Left kidney (tissue), 8 donors: ENCODE data around the gene FAM83C. TPM values are rescaled to one million over a fixed set of nuclear protein-coding genes. Genes with fewer than 3 reads are reported as not detected.

ENCODE experiments used
- DNase-seq: peaks from one replicate; pipeline ENCODE4 v3.0.0-alpha.2; 2013
- long read RNA-seq, 8 donors: transcript quantifications; one replicate each; lab custom pipeline, GENCODE V29; 2026
- polyA plus RNA-seq: library from polyadenylated mRNA; unstranded; fragments of 120-200 nt; gene quantifications from one replicate; pipeline ENCODE4 v1.2.1, GENCODE V29; 2013; ENCODE audit not compliant: insufficient read length

FAM83C gene
- polyA plus RNA-seq = not detected
- long read RNA-seq, donor 1 = 0 reads
- long read RNA-seq, donor 2 = 0 reads
- long read RNA-seq, donor 3 = 0 reads
- long read RNA-seq, donor 4 = 0 reads
- long read RNA-seq, donor 5 = 0 reads
- long read RNA-seq, donor 6 = 0 reads
- long read RNA-seq, donor 7 = 0 reads
- long read RNA-seq, donor 8 = 0 reads

- DNase-seq = no peak
Observed at GRCh38 chr20:35291654-35292503, at the start of gene FAM83C. Gene FAM83C, minus strand, starts transcription at chr20:35292425. Its CDS starts 121 bp downstream, at chr20:35292304.

DNA sequence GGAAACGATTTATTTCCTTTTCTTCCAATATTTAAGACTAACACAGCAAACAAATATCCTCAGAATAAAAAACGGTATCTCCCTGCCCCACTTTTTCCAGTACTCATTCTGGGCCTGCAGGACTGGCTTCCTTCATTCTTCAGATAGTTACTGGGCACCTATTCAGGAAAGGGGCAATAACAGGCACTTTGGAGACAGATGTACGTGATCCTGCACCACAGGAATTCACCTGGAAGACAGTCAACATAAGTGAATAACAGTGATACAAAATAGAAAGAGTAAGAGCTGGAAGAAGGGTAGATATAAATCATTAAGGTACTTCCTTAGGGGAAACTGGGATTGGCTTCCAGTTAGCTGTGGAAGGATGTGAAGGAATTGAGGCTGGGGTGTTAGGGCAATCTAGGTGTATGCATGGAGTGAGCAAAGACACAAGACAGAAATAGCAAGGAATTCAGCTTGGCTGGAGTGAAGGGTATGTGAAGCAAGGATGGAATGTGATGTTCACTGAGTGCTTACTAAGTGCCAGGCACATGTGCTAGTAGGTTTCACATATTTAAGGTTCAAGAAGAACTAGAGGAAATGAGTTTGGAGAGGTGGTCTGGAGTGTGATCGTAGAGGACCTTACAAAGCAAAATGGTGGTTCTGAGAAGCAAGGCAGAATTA is 49.3 kb upstream of the FAM83C start:
- DNase-seq = no peak

GRCh38 chr20:35340436-35340835 is 48.2 kb upstream of the FAM83C start:
- DNase-seq = no peak

GRCh38 chr20:35339636-35340035 is 47.4 kb upstream of the FAM83C start:
- DNase-seq = no peak

GRCh38 chr20:35339007-35339406 is 46.8 kb upstream of the FAM83C start:
- DNase-seq = no peak

DNA sequence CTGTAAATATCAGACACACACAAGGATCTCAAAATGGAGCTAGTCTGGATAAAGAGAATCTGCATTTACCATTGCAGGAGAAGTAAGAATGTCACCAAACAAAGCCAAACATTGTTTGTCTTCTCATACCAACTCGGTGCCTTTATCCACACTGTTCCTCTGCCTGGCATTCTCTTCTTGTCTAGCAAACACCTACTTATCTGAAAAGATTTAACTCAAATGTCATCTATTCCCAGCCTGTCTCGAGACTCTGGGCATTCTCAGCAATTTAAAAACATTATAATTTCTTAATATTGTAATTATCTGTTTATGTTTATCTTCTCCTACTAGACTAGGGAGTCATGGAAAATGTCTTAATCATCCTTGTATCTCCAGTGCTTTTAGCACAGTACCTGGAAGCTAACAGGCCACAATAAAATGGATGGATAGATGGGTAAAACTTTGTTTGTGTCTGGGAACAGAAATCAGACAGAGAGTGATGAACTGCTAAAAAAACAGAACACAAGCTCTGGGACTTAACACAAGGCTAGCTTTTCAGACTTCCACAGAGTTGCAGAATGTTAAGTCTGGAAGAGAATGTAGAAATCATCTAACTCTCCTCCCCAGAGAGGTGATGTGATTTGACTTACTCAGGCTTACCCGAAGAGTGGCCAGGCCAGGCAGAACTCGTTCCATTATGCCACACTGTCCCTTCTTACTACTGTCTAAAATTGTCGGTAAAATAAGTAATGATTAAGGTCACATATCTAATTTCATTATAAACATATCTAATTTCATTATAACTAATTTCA is 42.3 kb upstream of the FAM83C start:
- no peak for DNase-seq

DNA sequence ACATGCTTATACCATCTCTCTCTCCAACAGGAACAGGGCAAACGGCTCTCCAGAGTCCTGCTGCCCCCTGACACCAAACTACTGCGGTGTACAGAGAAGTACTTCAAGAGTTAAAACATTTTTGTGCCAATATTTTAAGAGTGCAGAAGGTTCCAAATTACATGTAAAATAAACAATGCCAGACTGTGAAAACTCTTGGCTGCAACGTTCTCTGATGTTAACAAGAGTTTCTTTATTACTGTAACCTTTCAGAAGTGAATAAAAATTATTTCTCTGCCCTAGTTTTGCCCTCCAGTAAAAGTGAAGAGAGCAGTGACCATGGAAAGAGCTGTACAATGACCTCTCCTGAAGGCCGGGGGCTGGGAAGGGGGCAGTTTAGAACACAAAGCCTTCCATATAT is 41.4 kb upstream of the FAM83C start:
- DNase-seq = no peak

DNA sequence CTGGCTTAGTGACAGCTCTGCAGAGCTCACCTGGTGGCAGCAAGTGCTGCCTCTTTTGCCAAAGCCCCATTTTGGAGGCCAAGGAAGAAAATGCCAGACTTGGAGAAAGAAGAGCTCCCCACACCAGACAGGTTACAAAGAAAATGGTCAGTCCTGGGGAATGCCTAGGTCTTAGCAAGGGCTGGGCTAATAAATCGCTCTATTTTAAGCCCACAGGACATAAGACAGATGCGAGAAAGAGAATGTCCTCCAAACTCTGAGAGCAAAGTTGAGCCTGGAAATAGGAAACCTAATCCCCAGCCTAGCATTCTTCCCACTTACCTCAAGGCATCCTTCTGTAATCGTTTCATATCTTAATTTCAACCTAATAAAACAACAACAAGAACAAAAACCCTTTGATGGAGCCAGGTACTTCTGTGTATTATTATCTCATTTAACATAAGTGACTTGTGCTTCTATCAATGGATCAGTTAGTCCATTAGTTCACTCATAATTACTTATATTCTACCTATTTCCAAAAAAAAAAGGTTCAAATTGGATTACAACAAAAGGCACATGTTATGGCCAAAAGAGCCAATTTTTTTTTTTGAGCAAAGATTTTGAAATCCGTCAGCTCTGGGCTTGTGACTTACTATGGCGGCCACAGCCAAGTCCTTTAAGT is 40.4 kb upstream of the FAM83C start:
- no peak for DNase-seq

DNA sequence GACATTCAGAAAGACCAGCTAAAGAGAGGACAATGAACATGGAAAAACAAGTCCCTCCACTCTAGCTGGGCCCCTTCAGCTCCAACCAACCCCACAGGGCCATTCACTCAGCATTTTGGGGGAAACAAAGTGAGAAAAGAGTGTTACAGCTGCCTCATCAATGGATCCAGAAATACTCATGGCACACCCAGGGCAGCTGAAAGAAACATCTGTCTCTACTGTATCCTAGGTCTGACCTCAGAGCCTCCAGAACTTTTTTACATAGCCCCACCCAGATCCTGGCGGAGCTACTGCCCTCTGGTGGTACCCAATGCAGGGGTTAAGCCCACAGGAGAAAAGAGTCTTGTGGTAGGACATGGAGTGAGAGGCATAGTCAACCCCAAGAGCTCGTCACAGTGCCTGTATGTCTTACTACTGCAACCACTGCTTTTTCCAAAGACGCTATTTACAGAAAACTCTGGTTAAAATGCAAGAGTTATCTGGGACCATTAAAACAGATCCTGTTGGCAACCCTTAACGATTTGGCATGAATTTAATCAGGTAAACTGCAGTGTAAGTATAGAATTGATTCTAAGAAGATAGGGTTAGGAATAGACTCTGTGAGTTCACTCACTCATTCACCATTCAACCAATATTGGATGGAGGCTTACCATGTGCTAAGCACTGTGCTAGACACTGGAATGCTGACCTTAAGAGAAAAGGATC is 37.4 kb upstream of the FAM83C start:
- no peak for DNase-seq

GRCh38 chr20:35328689-35329088 is 36.5 kb upstream of the FAM83C start:
- DNase-seq = no peak

DNA sequence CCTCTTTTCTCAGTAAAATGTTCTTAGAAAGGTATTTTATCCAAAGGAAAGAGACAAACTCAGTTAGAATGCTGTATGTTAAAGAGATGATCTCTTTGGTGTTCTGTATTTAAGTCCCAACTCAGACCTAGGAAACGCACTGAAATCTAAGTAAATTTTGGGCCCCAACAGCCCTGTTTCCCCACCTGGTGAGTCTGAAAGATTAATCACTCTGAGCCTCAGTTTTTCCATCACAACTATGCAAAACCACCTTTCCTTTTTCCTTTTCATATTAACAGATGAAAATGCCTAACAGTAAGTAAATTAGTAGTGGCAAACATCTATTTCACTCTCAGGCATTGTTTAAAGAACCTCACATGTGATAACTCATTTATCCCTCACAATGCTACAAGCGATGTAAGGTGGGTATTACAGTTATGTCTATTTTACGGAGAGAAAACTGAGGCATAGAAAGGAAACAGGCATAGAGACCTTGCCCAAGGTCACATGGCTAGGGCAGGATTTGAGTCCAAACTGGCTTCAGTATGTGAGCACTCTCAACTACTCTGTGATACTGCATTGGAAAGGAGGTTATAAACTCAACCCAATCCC is 36.0 kb upstream of the FAM83C start:
- DNase-seq = no peak

GRCh38 chr20:35327074-35327976 is 35.1 kb upstream of the FAM83C start:
- no peak for DNase-seq

DNA sequence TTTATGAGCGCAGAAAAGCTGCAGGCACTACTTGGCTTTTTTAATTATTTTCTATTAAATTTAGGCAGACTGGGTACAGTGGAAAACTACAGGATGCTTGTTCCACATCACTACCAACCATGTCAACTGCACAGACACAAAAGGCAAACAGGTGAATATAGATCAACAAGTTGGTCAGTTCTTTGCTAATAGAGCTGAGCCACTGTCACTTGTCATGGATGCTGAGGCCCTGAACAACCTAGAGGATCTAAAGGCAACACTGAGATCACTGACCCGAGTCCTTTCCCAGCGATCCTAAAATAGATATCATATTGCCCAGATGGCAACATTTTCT is 34.5 kb upstream of the FAM83C start:
- DNase-seq = no peak

- DNase-seq = no peak
Observed at GRCh38 chr20:35326021-35326739, 34.0 kb upstream of the FAM83C start.

- no peak for DNase-seq
Observed at GRCh38 chr20:35325401-35325800, 33.2 kb upstream of the FAM83C start.

DNA sequence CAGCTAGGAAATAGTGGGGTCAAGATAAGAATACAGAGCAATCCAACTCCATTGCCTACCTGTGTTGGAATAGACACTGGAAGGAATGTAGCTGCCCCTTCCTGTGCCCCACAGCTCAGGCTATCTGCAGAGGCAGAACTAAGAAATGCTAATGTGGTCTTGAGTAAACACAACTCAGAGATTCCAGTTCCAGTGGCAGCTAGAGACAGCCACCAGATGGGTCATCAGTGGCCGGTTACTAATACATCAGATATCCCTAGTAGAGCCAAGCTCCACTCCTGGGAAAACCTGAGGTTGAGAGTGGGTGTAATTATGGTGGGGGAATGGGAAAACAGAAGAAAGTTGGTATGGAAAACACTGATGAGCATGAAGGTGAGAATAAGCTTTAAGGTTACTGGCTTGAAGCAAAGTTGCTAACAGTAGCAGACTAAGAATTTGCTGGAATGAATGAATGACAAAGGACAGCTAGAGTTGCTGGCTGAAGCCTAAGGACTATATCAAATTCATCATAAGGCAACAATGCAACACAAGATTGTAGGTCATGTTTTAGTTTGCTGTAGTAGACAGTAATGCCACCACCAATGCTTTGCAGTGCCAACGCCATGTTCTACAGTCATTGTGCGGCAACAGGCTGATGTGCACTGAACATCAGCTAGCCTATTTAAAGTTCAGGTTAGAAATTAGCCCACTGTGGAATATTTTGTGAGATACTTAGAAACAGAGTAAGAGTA is 28.3 kb upstream of the FAM83C start:
- DNase-seq = no peak

DNA sequence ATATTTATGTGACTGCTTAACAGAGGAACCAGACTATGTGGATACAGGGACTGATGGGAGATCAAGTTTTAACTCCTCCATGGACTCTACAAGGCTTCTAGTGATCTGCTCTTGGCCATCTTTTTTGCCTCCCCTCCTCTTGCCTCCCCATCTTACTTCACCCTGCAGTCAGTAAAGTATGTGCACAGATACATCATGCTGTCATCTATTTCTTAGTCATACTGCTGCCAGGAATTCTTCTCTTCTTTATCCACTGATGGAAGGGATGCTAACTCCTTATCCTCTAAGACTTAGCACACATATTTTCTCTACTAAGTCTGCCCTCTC is 27.6 kb upstream of the FAM83C start:
- no peak for DNase-seq

DNA sequence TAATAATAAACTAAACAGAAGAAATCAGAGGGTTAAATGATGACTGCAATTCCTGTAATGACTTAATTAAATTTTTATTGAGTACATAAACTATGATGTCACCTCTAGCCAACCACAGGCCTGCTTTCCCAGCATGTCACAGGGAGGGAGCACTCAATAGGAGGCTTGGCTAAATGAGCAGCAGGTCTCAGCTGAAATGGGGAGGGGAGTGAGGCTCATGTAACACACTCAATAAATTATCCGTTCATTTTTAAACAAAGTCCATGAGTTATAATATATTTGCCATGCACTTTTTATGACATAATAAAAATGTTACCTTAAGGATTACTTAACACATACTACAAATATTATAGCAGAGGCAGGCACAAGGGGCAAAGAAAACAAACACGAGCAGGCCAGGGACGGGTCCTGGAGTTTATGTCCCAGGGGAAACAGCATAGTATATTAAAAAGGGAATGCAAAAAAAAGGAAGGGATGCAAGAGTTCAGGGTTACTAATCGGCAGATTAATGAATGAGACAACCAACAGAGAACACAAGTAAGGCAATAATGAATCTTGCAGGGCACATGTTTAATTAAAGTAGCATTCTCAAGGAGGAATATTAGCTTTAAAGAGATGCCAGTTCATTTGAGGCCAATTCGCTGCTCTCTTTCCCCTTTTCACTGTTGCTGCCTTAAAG is 27.1 kb upstream of the FAM83C start:
- no peak for DNase-seq
